Left lung (tissue), 10 donors: ENCODE measurements around the gene DLG2. TPM values are rescaled to one million over a fixed set of nuclear protein-coding genes. Genes with fewer than 3 reads are reported as not detected.

ENCODE experiments used
- ATAC-seq: fragments of 200-7000 bp; cut with Tn5 transposase; one replicate; pipeline ENCODE4 v1.9.1; 2020; ENCODE audit warnings: moderate library complexity
- DNase-seq, 4 donors: peaks; one replicate each; pipeline ENCODE4 v3.0.0-alpha.2; 2013 to 2020
- H3K27ac ChIP-seq, 2 donors: fragments of 200-600 bp; sonication (generic) in 1 of 2; one replicate each; pipeline versions ENCODE4 v1.5.0 to v1.8.0; 2020 to 2021
- H3K27me3 ChIP-seq, 2 donors: fragments of 200-600 bp; sonication (generic) in 1 of 2; one replicate each; pipeline versions ENCODE4 v1.5.0 to v1.8.0; 2020 to 2021
- H3K36me3 ChIP-seq, 2 donors: fragments of 200-600 bp; sonication (generic) in 1 of 2; one replicate each; pipeline versions ENCODE4 v1.5.0 to v1.8.0; 2020 to 2021
- H3K4me1 ChIP-seq, 2 donors: fragments of 200-600 bp; one replicate each; pipeline ENCODE4 v1.8.0; 2021
- H3K4me3 ChIP-seq, 2 donors: fragments of 200-600 bp; sonication (generic) in 1 of 2; one replicate each; pipeline versions ENCODE4 v1.5.0 to v1.8.0; 2020 to 2021; ENCODE audit warnings: mild to moderate bottlenecking in 1 of 2
- H3K9me3 ChIP-seq, 2 donors: fragments of 200-600 bp; sonication (generic) in 1 of 2; one replicate each; pipeline versions ENCODE4 v1.5.0 to v1.8.0; 2020 to 2021
- intact Hi-C, 2 donors: fragments of 100-400 bp; cut with DNase I; formaldehyde crosslinking; loops; one replicate each; pipeline versions ENCODE4 v1.11.2 to v1.14.2; 2022
- polyA plus RNA-seq, 6 donors: library from polyadenylated mRNA; unstranded; fragments of 120-200 nt; gene quantifications; one replicate each; pipeline ENCODE4 v1.2.1, GENCODE V29; 2013; ENCODE audit not compliant: insufficient read length in 6 of 6
- total RNA-seq, 2 donors: library from RNA; stranded (reverse); fragmentation: NEBNext Ultra II Directional; extraction: Animal tissue kit (Norgen Biotek cat#: 25700); gene quantifications; one replicate each; pipeline ENCODE4 v1.2.1, GENCODE V29; 2021
- TF ChIP-seq, protein P1 (sequence below), 2 donors: fragments of 200-600 bp; sonication (generic) in 1 of 2; IDR thresholded peaks; one replicate each; pipeline versions ENCODE4 v1.5.0 to v1.8.0; 2021; ENCODE audit warnings: antibody characterized with exemption in 2 of 2
- donor health status: DM: no; HTN: yes; CAD: no.
- donor health status: DM: no; HTN: no; CAD: no.

Gene DLG2
- total and polyA plus RNA-seq, 8 donors, result 4.5 to 15.0 (median 8.6) TPM

DNA sequence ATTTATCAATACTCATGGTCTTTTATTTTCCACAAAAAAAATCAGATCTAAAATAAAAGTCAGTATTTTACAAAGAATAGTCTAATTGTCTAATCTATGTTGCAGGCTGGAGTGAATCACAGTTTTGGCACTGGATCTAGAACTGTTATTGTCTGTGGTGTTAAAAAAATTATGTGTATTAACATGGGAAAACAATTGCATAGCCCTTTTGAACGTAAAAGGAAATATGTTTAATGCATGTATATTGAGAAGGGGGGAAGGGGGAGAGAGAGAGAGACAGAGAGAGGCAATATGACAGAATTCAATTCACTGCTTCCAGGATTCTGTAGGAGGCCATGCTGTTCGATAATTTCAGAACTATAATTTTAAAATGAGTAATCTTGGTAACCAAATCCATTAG, 2016.1 kb downstream of the DLG2 start:
- intact Hi-C loops, result no loop called here
- no peak overlapping the region for H3K27ac ChIP-seq
- ATAC-seq (no peak), DNase-seq (no peak)
- no peaks in the 10 kb centered on the region for H3K36me3 ChIP-seq
- H3K27me3 ChIP-seq, result no peaks in the 10 kb centered on the region
- H3K9me3 ChIP-seq, result no peaks in the 10 kb centered on the region
- H3K4me3 ChIP-seq, result no peak overlapping the region
- TF ChIP-seq, protein P1, sequence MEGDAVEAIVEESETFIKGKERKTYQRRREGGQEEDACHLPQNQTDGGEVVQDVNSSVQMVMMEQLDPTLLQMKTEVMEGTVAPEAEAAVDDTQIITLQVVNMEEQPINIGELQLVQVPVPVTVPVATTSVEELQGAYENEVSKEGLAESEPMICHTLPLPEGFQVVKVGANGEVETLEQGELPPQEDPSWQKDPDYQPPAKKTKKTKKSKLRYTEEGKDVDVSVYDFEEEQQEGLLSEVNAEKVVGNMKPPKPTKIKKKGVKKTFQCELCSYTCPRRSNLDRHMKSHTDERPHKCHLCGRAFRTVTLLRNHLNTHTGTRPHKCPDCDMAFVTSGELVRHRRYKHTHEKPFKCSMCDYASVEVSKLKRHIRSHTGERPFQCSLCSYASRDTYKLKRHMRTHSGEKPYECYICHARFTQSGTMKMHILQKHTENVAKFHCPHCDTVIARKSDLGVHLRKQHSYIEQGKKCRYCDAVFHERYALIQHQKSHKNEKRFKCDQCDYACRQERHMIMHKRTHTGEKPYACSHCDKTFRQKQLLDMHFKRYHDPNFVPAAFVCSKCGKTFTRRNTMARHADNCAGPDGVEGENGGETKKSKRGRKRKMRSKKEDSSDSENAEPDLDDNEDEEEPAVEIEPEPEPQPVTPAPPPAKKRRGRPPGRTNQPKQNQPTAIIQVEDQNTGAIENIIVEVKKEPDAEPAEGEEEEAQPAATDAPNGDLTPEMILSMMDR (IDR thresholded peaks at IDR 0.05), result no peak
- no peaks in the 10 kb centered on the region for H3K4me1 ChIP-seq

DNA sequence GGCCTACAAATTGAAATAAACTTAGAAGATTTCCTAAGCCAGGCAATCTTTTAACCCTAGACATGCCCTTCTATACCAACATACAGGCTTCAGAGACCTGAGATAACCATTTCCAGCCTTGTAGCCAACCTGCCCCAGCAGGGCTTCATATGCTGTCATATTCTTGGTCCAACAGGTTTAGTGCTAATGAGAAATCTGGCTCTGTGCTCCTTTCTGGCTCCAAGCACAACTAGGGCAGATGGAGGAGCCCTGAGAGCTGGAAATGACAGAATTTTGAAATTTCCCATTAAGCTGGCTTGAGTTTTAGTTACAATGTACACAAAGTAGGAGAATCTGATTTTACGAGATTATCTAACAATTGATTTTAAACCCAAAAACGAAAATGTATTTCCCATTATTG, 2018.0 kb downstream of the DLG2 start:
- H3K36me3 ChIP-seq, result no peaks in the 10 kb centered on the region
- TF ChIP-seq, protein P1 (IDR thresholded peaks at IDR 0.05), result no peak
- ATAC-seq (no peak), DNase-seq (no peak)
- intact Hi-C loops, result no loop called here
- no peaks in the 10 kb centered on the region for H3K27me3 ChIP-seq
- H3K4me1 ChIP-seq, result no peaks in the 10 kb centered on the region
- no peaks in the 10 kb centered on the region for H3K9me3 ChIP-seq
- no peak overlapping the region for H3K27ac ChIP-seq
- H3K4me3 ChIP-seq, result no peak overlapping the region

DNA sequence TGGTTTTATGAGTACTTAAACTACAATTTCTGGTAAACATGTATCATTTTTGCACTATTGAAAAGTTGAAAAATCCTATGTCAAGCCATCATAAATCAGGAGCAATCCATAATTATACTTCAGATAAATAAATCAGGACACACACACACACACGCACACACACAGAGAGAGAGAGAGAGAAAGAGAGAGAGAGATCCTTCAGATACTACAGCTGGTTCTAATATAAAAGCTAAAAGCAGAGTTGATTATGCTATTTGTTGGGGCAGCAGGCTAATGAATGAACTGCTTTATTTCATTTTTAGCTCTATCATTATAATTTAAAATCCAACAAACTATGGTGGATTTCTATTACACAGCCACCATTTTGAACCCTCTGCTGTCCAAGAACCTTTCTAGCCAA, 2018.6 kb downstream of the DLG2 start:
- Histone ChIP-seq H3K9me3 (no peaks in the 10 kb centered on the region), H3K27ac (no peak overlapping the region), H3K4me1 (no peaks in the 10 kb centered on the region), H3K36me3 (no peaks in the 10 kb centered on the region), H3K27me3 (no peaks in the 10 kb centered on the region), H3K4me3 (no peak overlapping the region)
- ATAC-seq (no peak), DNase-seq (no peak)
- TF ChIP-seq, protein P1 (IDR thresholded peaks at IDR 0.05), result no peak
- intact Hi-C loops, result no loop called here

DNA sequence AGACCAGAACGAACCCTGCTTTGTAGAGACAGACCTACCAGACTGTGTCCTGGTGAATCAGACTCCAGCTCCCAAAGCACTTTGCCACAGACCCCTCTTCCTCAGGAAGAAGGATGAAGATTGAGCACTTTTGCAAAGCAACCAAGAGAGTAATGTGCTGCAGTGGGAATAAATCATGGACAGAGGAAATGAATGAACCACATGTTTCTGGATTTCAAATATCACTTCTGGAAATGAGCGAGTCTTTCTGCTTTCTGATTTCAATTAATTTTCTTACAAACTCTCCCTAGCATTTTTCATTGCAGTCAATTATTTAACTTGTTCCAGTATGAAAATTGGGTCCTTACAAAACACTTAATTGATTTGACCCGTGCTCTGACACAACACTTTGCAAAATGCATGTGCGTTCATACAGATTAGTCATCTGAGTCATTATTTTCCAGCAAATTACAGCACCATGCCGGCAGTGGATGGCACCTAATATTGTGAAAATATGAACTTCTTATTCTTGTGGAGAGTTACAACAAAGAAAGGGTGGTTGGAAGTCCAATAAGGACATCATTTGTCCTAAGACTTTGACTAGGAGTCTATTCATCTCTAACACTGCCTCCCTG, 2025.1 kb downstream of the DLG2 start:
- Histone ChIP-seq H3K36me3 (no peaks in the 10 kb centered on the region), H3K4me1 (no peaks in the 10 kb centered on the region), H3K4me3 (no peak overlapping the region), H3K9me3 (no peaks in the 10 kb centered on the region), H3K27ac (no peak overlapping the region), H3K27me3 (no peaks in the 10 kb centered on the region)
- no peak for ATAC-seq
- intact Hi-C loops, result no loop called here
- DNase-seq, result no peak
- TF ChIP-seq, protein P1 (IDR thresholded peaks at IDR 0.05), result no peak

DNA sequence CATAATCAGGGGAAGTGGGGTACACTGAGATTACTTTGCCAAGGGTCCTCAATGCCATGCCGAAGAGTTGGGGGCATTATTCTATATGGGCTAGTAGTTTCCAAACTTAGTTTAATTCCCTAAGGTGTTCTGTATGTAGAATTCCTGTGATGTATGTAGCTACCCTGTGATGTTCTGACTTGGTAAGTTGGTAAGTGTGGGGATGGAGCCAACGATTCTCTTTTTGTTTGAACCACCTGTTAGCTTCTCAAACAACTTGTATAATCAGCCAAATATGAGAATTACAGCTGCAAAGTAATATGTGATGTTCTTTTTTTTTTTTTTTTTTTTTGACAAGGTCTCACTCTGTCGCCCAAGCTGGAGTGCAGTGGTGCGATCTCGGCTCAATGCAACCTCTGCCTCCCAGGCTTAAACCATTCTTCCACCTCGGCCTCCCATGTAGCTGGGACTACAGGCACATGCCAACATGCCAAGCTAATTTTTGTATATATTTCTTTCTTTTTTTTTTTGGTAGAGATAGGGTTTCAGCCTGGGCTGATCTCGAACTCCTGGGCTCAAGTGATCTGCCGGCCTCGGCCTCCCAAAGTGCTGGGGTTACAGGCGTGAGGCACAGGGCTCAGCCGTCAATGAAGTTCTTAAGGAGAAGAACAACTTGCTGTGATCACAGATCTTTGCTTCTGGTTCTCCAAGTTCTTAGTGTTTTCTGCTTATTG, 2025.8 kb downstream of the DLG2 start:
- intact Hi-C loops, result no loop called here
- no peaks in the 10 kb centered on the region for H3K36me3 ChIP-seq
- no peak overlapping the region for H3K27ac ChIP-seq
- ATAC-seq (no peak), DNase-seq (no peak)
- H3K27me3 ChIP-seq, result no peaks in the 10 kb centered on the region
- H3K4me3 ChIP-seq, result no peak overlapping the region
- H3K4me1 ChIP-seq, result no peaks in the 10 kb centered on the region
- TF ChIP-seq, protein P1 (IDR thresholded peaks at IDR 0.05), result no peak
- no peaks in the 10 kb centered on the region for H3K9me3 ChIP-seq
